CD8-positive, alpha-beta memory T cell (primary cell): ENCODE measurements around the gene NR1H4. TPM values are rescaled to one million over a fixed set of nuclear protein-coding genes. Genes with fewer than 3 reads are reported as not detected.
"Not testable (repeated sequence)": the region's sequence is repeated elsewhere in the genome, so short reads cannot be mapped to it uniquely, and the experiment has no call there.

Experiments
- CTCF ChIA-PET: fragments of 350-600 bp; sonication (Branson Sonifier 250); formaldehyde crosslinking; loops from one replicate; lab custom pipeline; 2021; ENCODE audit warnings: antibody characterized with exemption; lab: Charles Lee
- POLR2A ChIA-PET: fragments of 350-600 bp; sonication (Branson Sonifier 250); formaldehyde crosslinking; loops from one replicate; lab custom pipeline; 2021; ENCODE audit warnings: antibody characterized with exemption; lab: Charles Lee
- DNase-seq, 5 donors: peaks; one replicate each; pipeline versions ENCODE4 v3.0.0 to v3.0.0-alpha.2; 2020 to 2022; ENCODE audit warnings: mixed read lengths in 1 of 5
- H3K27ac ChIP-seq: one replicate; pipeline ENCODE4 v1.7.0; 2013; ENCODE audit warnings: low read depth, mild to moderate bottlenecking, low read length, moderate library complexity
- H3K27me3 ChIP-seq: 2 replicates; pipeline ENCODE4 v1.7.0; 2013; ENCODE audit warnings: low read length, mild to moderate bottlenecking; ENCODE audit not compliant: insufficient read depth, poor library complexity, severe bottlenecking
- H3K36me3 ChIP-seq: 2 replicates; pipeline ENCODE4 v1.7.0; 2013; ENCODE audit warnings: mild to moderate bottlenecking, low read length, moderate library complexity; ENCODE audit not compliant: insufficient read depth
- H3K4me1 ChIP-seq: 2 replicates; pipeline ENCODE4 v1.7.0; 2013; ENCODE audit warnings: mild to moderate bottlenecking, low read length, moderate library complexity; ENCODE audit not compliant: insufficient read depth
- H3K4me3 ChIP-seq: 2 replicates; pipeline ENCODE4 v1.7.0; 2013; ENCODE audit warnings: mild to moderate bottlenecking, low read length
- H3K9me3 ChIP-seq: 2 replicates; pipeline ENCODE4 v1.7.0; 2013; ENCODE audit warnings: mild to moderate bottlenecking, low read length
- H3K27ac Mint-ChIP-seq, 8 donors: one replicate each; pipeline ENCODE4 v1.8.0; 2020 to 2021; ENCODE audit warnings: mixed read lengths in 8 of 8, mild to moderate bottlenecking in 6 of 8, inconsistent platforms in 3 of 8, moderate library complexity in 3 of 8
- H3K27me3 Mint-ChIP-seq, 2 donors: one replicate each; pipeline ENCODE4 v1.8.0; 2020 to 2021; ENCODE audit warnings: mixed read lengths in 2 of 2, mild to moderate bottlenecking in 1 of 2, moderate library complexity in 1 of 2
- H3K36me3 Mint-ChIP-seq, 3 donors: one replicate each; pipeline ENCODE4 v1.8.0; 2020 to 2021; ENCODE audit warnings: mixed read lengths in 3 of 3, inconsistent platforms in 1 of 3, mild to moderate bottlenecking in 1 of 3
- H3K4me1 Mint-ChIP-seq, 3 donors: one replicate each; pipeline ENCODE4 v1.8.0; 2020 to 2021; ENCODE audit warnings: mixed read lengths in 3 of 3, inconsistent platforms in 1 of 3, mild to moderate bottlenecking in 1 of 3
- H3K4me3 Mint-ChIP-seq, 7 donors: one replicate each; pipeline ENCODE4 v1.8.0; 2020 to 2021; ENCODE audit warnings: mixed read lengths in 7 of 7, mild to moderate bottlenecking in 6 of 7, moderate library complexity in 4 of 7, inconsistent platforms in 2 of 7
- H3K9me3 Mint-ChIP-seq, 5 donors: one replicate each; pipeline ENCODE4 v1.8.0; 2020 to 2022; ENCODE audit warnings: mixed read lengths in 5 of 5, mild to moderate bottlenecking in 3 of 5, moderate library complexity in 2 of 5, inconsistent platforms in 1 of 5
- polyA plus RNA-seq: library from polyadenylated mRNA; unstranded; fragments of 300-500 nt; fragmentation: Illumina TruSeq; gene quantifications from one replicate; pipeline ENCODE4 v1.2.3, GENCODE V29; 2021
- total RNA-seq, 2 experiments: library from RNA; stranded (reverse); gene quantifications; one replicate each; pipeline ENCODE4 v1.2.3, GENCODE V29; 2021

Gene NR1H4
- total and polyA plus RNA-seq, 3 experiments from 2014 or later, result not detected

GRCh38 chr12:100579844-100580243 lies 106.2 kb downstream of the NR1H4 start:
- Histone ChIP-seq H3K4me3 (no peak overlapping the region), H3K27ac (no peak overlapping the region), H3K36me3 (no peaks in the 10 kb centered on the region), H3K27me3 (no peaks in the 10 kb centered on the region), H3K4me1 (no peaks in the 10 kb centered on the region), H3K9me3 (no peaks in the 10 kb centered on the region)
- ChIA-PET CTCF (no interaction called here), POLR2A (no interaction called here)
- no peak overlapping the region for H3K27ac Mint-ChIP-seq
- peaks cover 0 to 5% (median 0%) of the 10 kb centered on the region in 3 donors for H3K36me3 Mint-ChIP-seq
- no peak overlapping the region for H3K4me3 Mint-ChIP-seq
- H3K9me3 Mint-ChIP-seq, result peaks cover 0 to 10% (median 0%) of the 10 kb centered on the region in 5 donors
- peaks cover 10 to 12% of the 10 kb centered on the region in 2 donors for H3K27me3 Mint-ChIP-seq
- no peaks in the 10 kb centered on the region for H3K4me1 Mint-ChIP-seq
- DNase-seq, result no peak

GRCh38 chr12:100584256-100584655 lies 110.6 kb downstream of the NR1H4 start:
- H3K9me3 ChIP-seq, result no peaks in the 10 kb centered on the region
- no peaks in the 10 kb centered on the region for H3K4me1 ChIP-seq
- Mint-ChIP-seq H3K4me1 (no peaks in the 10 kb centered on the region), H3K27ac (no peak overlapping the region), H3K4me3 (no peak overlapping the region), H3K36me3 (peaks cover 0 to 11% (median 0%) of the 10 kb centered on the region in 3 donors), H3K9me3 (peaks cover 5 to 32% (median 21%) of the 10 kb centered on the region in 5 donors), H3K27me3 (peaks cover 8 to 13% of the 10 kb centered on the region in 2 donors)
- H3K4me3 ChIP-seq, result no peak overlapping the region
- H3K27ac ChIP-seq, result no peak overlapping the region
- CTCF ChIA-PET, result no interaction called here
- no peaks in the 10 kb centered on the region for H3K36me3 ChIP-seq
- POLR2A ChIA-PET, result no interaction called here
- no peak for DNase-seq
- H3K27me3 ChIP-seq, result no peaks in the 10 kb centered on the region

DNA sequence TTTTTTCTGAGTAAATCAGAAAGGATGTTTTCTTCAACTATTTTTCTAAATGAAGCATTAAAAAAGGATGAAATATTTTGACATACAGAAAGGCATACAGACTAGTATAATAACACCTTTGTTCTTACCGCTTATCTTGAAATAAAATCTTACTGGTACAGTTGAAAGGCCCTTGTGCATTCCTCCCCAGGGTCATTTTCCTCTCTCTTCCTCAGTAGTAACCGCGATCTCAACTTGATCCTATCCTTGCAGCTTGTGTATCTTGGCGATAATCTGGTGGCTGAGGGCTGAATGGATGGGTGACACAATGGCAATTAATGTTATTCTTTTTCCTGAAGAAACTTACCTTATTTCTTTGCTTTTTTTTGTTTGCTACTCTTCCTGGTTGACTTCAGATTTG lies 118.3 kb downstream of the NR1H4 start:
- no peaks in the 10 kb centered on the region for H3K27me3 Mint-ChIP-seq
- H3K27ac Mint-ChIP-seq, result no peak overlapping the region
- H3K4me3 ChIP-seq, result no peak overlapping the region
- H3K36me3 ChIP-seq, result no peaks in the 10 kb centered on the region
- no peaks in the 10 kb centered on the region for H3K4me1 ChIP-seq
- no peak for DNase-seq
- no peak overlapping the region for H3K4me3 Mint-ChIP-seq
- ChIA-PET POLR2A (no interaction called here), CTCF (no interaction called here)
- H3K4me1 Mint-ChIP-seq, result no peaks in the 10 kb centered on the region
- no peaks in the 10 kb centered on the region for H3K9me3 ChIP-seq
- H3K36me3 Mint-ChIP-seq, result no peaks in the 10 kb centered on the region
- H3K27me3 ChIP-seq, result no peaks in the 10 kb centered on the region
- H3K27ac ChIP-seq, result no peak overlapping the region
- H3K9me3 Mint-ChIP-seq, result peaks cover 8 to 15% (median 14%) of the 10 kb centered on the region in 5 donors

- Mint-ChIP-seq H3K4me3 (no peak overlapping the region), H3K27ac (no peak overlapping the region), H3K27me3 (peaks cover 0 to 5% of the 10 kb centered on the region in 2 donors), H3K36me3 (no peaks in the 10 kb centered on the region), H3K9me3 (peaks cover 3 to 9% (median 4%) of the 10 kb centered on the region in 5 donors), H3K4me1 (no peaks in the 10 kb centered on the region)
- H3K4me3 ChIP-seq, result no peak overlapping the region
- CTCF ChIA-PET, result no interaction called here
- POLR2A ChIA-PET, result no interaction called here
- DNase-seq, result no peak
- no peaks in the 10 kb centered on the region for H3K9me3 ChIP-seq
- no peaks in the 10 kb centered on the region for H3K27me3 ChIP-seq
- no peaks in the 10 kb centered on the region for H3K36me3 ChIP-seq
- H3K4me1 ChIP-seq, result no peaks in the 10 kb centered on the region
- no peak overlapping the region for H3K27ac ChIP-seq
Observed at GRCh38 chr12:100593490-100593889, 119.8 kb downstream of the NR1H4 start.

GRCh38 chr12:100601626-100602025 lies 128.0 kb downstream of the NR1H4 start:
- Histone ChIP-seq H3K9me3 (no peaks in the 10 kb centered on the region), H3K36me3 (no peaks in the 10 kb centered on the region), H3K4me1 (no peaks in the 10 kb centered on the region), H3K4me3 (no peak overlapping the region), H3K27ac (no peak overlapping the region), H3K27me3 (no peaks in the 10 kb centered on the region)
- no peaks in the 10 kb centered on the region for H3K4me1 Mint-ChIP-seq
- H3K4me3 Mint-ChIP-seq, result no peak overlapping the region
- H3K9me3 Mint-ChIP-seq, result peaks cover 0 to 9% (median 0%) of the 10 kb centered on the region in 5 donors
- POLR2A ChIA-PET, result no interaction called here
- no peak overlapping the region for H3K27ac Mint-ChIP-seq
- CTCF ChIA-PET, result no interaction called here
- DNase-seq, result no peak
- H3K27me3 Mint-ChIP-seq, result peaks cover 0 to 5% of the 10 kb centered on the region in 2 donors
- H3K36me3 Mint-ChIP-seq, result no peaks in the 10 kb centered on the region

DNA sequence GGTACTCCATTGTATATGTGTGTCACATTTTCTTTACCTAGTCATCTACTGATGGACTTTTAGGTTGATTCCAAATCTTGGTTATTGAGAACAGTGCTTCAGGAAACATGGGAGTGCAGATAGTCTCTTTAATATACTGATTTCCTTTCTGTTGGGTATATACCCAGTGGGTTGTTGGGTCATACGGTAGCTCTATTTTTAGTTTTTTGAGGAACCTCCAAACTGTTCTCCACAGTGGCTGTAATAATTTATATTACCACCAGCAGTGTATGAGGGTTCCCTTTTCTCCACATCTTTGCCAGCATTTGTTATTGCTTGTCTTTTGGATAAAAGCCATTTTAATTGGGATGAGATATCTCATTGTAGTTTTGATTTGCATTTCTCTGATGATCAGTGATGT lies 129.3 kb downstream of the NR1H4 start:
- peaks cover 0 to 15% (median 0%) of the 10 kb centered on the region in 5 donors for H3K9me3 Mint-ChIP-seq
- H3K4me1 Mint-ChIP-seq, H3K36me3 ChIP-seq, H3K27me3 ChIP-seq, CTCF ChIA-PET, H3K27ac Mint-ChIP-seq, H3K4me3 ChIP-seq, H3K4me3 Mint-ChIP-seq, H3K27me3 Mint-ChIP-seq, H3K27ac ChIP-seq, H3K36me3 Mint-ChIP-seq, H3K9me3 ChIP-seq, H3K4me1 ChIP-seq, DNase-seq, POLR2A ChIA-PET: not testable (repeated sequence)

DNA sequence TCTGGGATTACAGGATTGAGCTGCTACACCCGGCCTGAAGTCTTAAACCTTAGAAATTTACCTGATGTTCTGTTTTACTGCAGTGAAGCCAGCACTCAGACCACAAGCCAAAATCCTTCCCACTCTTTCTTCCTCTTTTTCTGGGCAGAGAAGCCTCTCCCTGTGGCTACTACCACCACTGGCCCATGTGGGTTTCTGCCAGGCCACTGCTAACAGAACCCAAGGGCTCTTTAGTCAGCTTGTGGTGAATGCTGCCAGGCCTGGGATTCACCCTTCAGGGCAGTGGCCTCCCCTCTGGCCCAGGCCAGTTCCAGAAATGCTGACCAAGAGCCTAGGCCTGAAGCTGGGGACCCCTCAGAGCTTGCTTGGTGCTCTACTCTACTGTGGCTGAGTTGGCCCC lies 135.1 kb downstream of the NR1H4 start:
- Histone ChIP-seq H3K4me3 (no peak overlapping the region), H3K27me3 (no peaks in the 10 kb centered on the region), H3K9me3 (no peaks in the 10 kb centered on the region), H3K27ac (no peak overlapping the region), H3K4me1 (no peaks in the 10 kb centered on the region), H3K36me3 (no peaks in the 10 kb centered on the region)
- ChIA-PET CTCF (no interaction called here), POLR2A (no interaction called here)
- no peaks in the 10 kb centered on the region for H3K36me3 Mint-ChIP-seq
- no peaks in the 10 kb centered on the region for H3K4me1 Mint-ChIP-seq
- no peak overlapping the region for H3K4me3 Mint-ChIP-seq
- H3K27ac Mint-ChIP-seq, result no peak overlapping the region
- H3K9me3 Mint-ChIP-seq, result peaks cover 0 to 15% (median 3%) of the 10 kb centered on the region in 5 donors
- H3K27me3 Mint-ChIP-seq, result no peaks in the 10 kb centered on the region
- DNase-seq, result no peak

DNA sequence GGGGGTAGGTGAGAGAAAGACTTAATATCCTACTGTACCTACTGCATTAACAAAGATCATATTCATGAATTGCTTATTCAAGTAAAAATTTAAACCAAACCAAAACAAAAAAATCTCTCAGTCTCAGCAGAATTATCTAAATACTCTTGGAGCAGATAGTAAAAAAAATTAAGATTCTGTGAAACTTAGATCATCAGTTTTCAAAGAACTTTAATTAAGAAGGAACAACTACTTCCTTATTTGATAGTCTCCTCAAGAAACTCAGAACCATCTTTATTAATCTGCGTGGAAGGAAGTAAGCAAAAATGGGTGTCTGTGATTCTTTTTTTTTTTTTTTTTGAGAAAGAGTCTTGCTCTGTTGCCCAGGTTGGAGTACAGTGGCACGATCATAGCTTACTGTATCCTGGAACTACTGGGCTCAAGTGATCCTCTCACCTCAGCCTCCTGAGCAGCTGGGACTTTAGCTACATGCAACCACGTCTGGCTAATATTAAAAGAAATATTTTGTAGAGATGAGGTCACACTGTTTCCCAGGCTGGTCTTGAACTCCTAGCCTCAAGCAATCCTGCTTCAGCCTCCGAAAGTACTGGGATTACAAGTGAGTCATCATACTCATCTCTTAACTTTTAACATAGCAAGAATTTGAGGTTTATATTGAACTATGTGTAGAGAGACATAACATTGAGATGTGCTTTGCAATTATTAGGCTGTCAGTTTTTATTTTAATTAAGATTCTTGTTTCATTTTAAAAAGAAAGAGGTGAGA lies 137.2 kb downstream of the NR1H4 start:
- Histone ChIP-seq H3K9me3 (no peaks in the 10 kb centered on the region), H3K27me3 (no peaks in the 10 kb centered on the region), H3K4me3 (no peak overlapping the region), H3K27ac (no peak overlapping the region), H3K36me3 (no peaks in the 10 kb centered on the region), H3K4me1 (no peaks in the 10 kb centered on the region)
- H3K4me1 Mint-ChIP-seq, result no peaks in the 10 kb centered on the region
- ChIA-PET POLR2A (no interaction called here), CTCF (no interaction called here)
- no peak for DNase-seq
- H3K9me3 Mint-ChIP-seq, result peaks cover 0 to 10% (median 3%) of the 10 kb centered on the region in 5 donors
- no peak overlapping the region for H3K4me3 Mint-ChIP-seq
- no peaks in the 10 kb centered on the region for H3K36me3 Mint-ChIP-seq
- peaks cover 0 to 2% of the 10 kb centered on the region in 2 donors for H3K27me3 Mint-ChIP-seq
- no peak overlapping the region for H3K27ac Mint-ChIP-seq
